Measurements from ENCODE around the gene XPNPEP3. TPM values are rescaled to one million over a fixed set of nuclear protein-coding genes. Genes with fewer than 3 reads are reported as not detected.

The XPNPEP3 gene
- total RNA-seq, 1 donor from 2014 or later: 15.0 TPM

GRCh38 chr22:40855071-40855978 lies 1.6 kb upstream of the XPNPEP3 start:
- DNase-seq (no peak), ATAC-seq (no peak)
- intact Hi-C loops (cut with DNase I): no loop called here
- Histone ChIP-seq H3K27me3 (no peaks in the 10 kb centered on the region), H3K4me3 (peak overlapping the region; percentile 95), H3K4me1 (peaks cover 41% of the 10 kb centered on the region), H3K9me3 (no peaks in the 10 kb centered on the region), H3K36me3 (peaks cover 5% of the 10 kb centered on the region), H3K27ac (peak overlapping the region; percentile 94)
- no peak for TF ChIP-seq CTCF (IDR thresholded peaks at IDR 0.05)

GRCh38 chr22:40855979-40856512 lies 902 bp upstream of the XPNPEP3 start:
- peak overlapping the region; percentile 94 for H3K27ac ChIP-seq
- ATAC-seq (peak; percentile 42), DNase-seq (no peak)
- no peaks in the 10 kb centered on the region for H3K27me3 ChIP-seq
- H3K4me3 ChIP-seq: peak overlapping the region; percentile 95
- TF ChIP-seq CTCF (IDR thresholded peaks at IDR 0.05): no peak
- H3K9me3 ChIP-seq: no peaks in the 10 kb centered on the region
- peaks cover 41% of the 10 kb centered on the region for H3K4me1 ChIP-seq
- no peaks in the 10 kb centered on the region for H3K36me3 ChIP-seq
- intact Hi-C loops (cut with DNase I): no loop called here

GRCh38 chr22:40857309-40857855 lies 434 bp downstream of the XPNPEP3 start:
- Histone ChIP-seq H3K27me3 (no peaks in the 10 kb centered on the region), H3K9me3 (no peaks in the 10 kb centered on the region), H3K4me1 (peaks cover 38% of the 10 kb centered on the region), H3K36me3 (peaks cover 8% of the 10 kb centered on the region), H3K27ac (peak overlapping the region; percentile 94), H3K4me3 (peak overlapping the region; percentile 95)
- DNase-seq: no peak
- intact Hi-C loops (cut with DNase I): no loop called here
- no peak for ATAC-seq
- TF ChIP-seq CTCF (IDR thresholded peaks at IDR 0.05): no peak

GRCh38 chr22:40862013-40862412 lies 5.1 kb downstream of the XPNPEP3 start, which contains the start of gene DNAJB7:
TSS of gene DNAJB7 (minus strand) at chr22:40862113. CDS start at chr22:40861994, 119 bp downstream.
- Histone ChIP-seq H3K27me3 (no peaks in the 10 kb centered on the region), H3K9me3 (no peaks in the 10 kb centered on the region), H3K4me1 (peaks cover 8% of the 10 kb centered on the region), H3K36me3 (peaks cover 8% of the 10 kb centered on the region), H3K4me3 (no peak within 1 kb of the TSS), H3K27ac (no peak within 1 kb of the TSS)
- no peak for TF ChIP-seq CTCF (IDR thresholded peaks at IDR 0.05)
- ATAC-seq: no peak
- DNase-seq: no peak
- intact Hi-C loops (cut with DNase I): no loop called here

GRCh38 chr22:40862537-40862936 lies 5.6 kb downstream of the XPNPEP3 start:
- Histone ChIP-seq H3K4me3 (no peak overlapping the region), H3K27ac (no peak overlapping the region), H3K4me1 (peaks cover 8% of the 10 kb centered on the region), H3K9me3 (no peaks in the 10 kb centered on the region), H3K27me3 (no peaks in the 10 kb centered on the region), H3K36me3 (peaks cover 8% of the 10 kb centered on the region)
- no peak for TF ChIP-seq CTCF (IDR thresholded peaks at IDR 0.05)
- DNase-seq (no peak), ATAC-seq (no peak)
- intact Hi-C loops (cut with DNase I): no loop called here
